H1 (cell line): ENCODE data around the gene KIF1C. TPM values are rescaled to one million over a fixed set of nuclear protein-coding genes. Genes with fewer than 3 reads are reported as not detected.

Source experiments
- CTCF ChIA-PET: fragments of 300-600 bp; sonication (Branson Sonifier 250); formaldehyde crosslinking; loops from one replicate; lab custom pipeline; 2021; ENCODE audit not compliant: partially characterized antibody; lab: Charles Lee
- POLR2A ChIA-PET: fragments of 300-600 bp; sonication (Branson Sonifier 250); formaldehyde crosslinking; loops from one replicate; lab custom pipeline; 2021; ENCODE audit warnings: inconsistent platforms; ENCODE audit not compliant: partially characterized antibody; lab: Charles Lee
- DNase-seq, 2 experiments: peaks; one replicate each; pipeline versions ENCODE4 v3.0.0 to v3.0.0-alpha.2; 2010 to 2022; ENCODE audit warnings: low spot score in 2 of 2, low read depth in 1 of 2, mixed read lengths in 1 of 2
- FAIRE-seq: peaks from 2 replicates; lab custom pipeline; 2011; peaks lifted over from hg19 to GRCh38; lab: Jason Lieb, UNC
- H2AFZ ChIP-seq: 2 replicates; pipeline ENCODE4 v1.8.1; 2012; ENCODE audit warnings: low read length, inconsistent platforms
- H2AK5ac ChIP-seq: 2 replicates; pipeline ENCODE4 v1.6.1; 2013; ENCODE audit warnings: low read depth, low read length
- H2BK120ac ChIP-seq: replicated peaks from 2 replicates; pipeline ENCODE3; 2013; ENCODE audit warnings: low read depth, low read length, inconsistent platforms
- H2BK12ac ChIP-seq: 2 replicates; pipeline ENCODE4 v1.6.1; 2013; ENCODE audit warnings: low read depth, low read length
- H2BK15ac ChIP-seq: 2 replicates; pipeline ENCODE4 v1.6.1; 2013; ENCODE audit warnings: low read length
- H2BK20ac ChIP-seq: 2 replicates; pipeline ENCODE4 v1.6.1; 2013; ENCODE audit warnings: low read length
- H2BK5ac ChIP-seq: 2 replicates; pipeline ENCODE4 v1.6.1; 2013; ENCODE audit warnings: low read depth, low read length
- H3K14ac ChIP-seq: 2 replicates; pipeline ENCODE4 v1.6.1; 2013; ENCODE audit warnings: inconsistent platforms; ENCODE audit not compliant: insufficient read length
- H3K18ac ChIP-seq: 2 replicates; pipeline ENCODE4 v1.6.1; 2013; ENCODE audit warnings: low read length; ENCODE audit errors: extremely low read depth
- H3K23ac ChIP-seq: 2 replicates; pipeline ENCODE4 v1.6.1; 2013; ENCODE audit warnings: inconsistent platforms; ENCODE audit not compliant: insufficient read length
- H3K23me2 ChIP-seq: 2 replicates; pipeline ENCODE4 v1.6.1; 2013; ENCODE audit warnings: low read depth, low read length
- H3K27ac ChIP-seq: 2 replicates; pipeline ENCODE4 v1.6.1; 2011; ENCODE audit warnings: low read depth, low read length, inconsistent platforms
- H3K27me3 ChIP-seq, 4 experiments: replicated peaks in 1 of 4; 1 replicate in 1 of 4; 2 replicates in 3 of 4; pipeline versions ENCODE4 v1.6.1 to v1.8.1; 2011 to 2013; ENCODE audit warnings: low read length in 3 of 4, mild to moderate bottlenecking in 3 of 4, inconsistent platforms in 2 of 4, mixed read lengths in 2 of 4, moderate library complexity in 1 of 4; ENCODE audit not compliant: control insufficient read depth in 3 of 4, insufficient read depth in 3 of 4; ENCODE audit errors: extremely low read depth in 1 of 4
- H3K36me3 ChIP-seq, 4 experiments: 2 replicates each; pipeline versions ENCODE4 v1.6.1 to v1.8.1; 2011 to 2013; ENCODE audit warnings: mild to moderate bottlenecking in 4 of 4, low read length in 3 of 4, moderate library complexity in 2 of 4, control low read depth in 1 of 4, inconsistent platforms in 1 of 4; ENCODE audit not compliant: insufficient read depth in 4 of 4, control insufficient read depth in 2 of 4
- H3K4ac ChIP-seq: replicated peaks from 2 replicates; pipeline ENCODE3; 2013; ENCODE audit warnings: low read length, low read depth, mixed read lengths, inconsistent platforms; ENCODE audit not compliant: insufficient read length
- H3K4me1 ChIP-seq, 4 experiments: replicated peaks in 1 of 4; 1 replicate in 1 of 4; 2 replicates in 3 of 4; pipeline versions ENCODE4 v1.6.1 to v1.8.1; 2011 to 2013; ENCODE audit warnings: low read length in 3 of 4, inconsistent platforms in 2 of 4, mixed read lengths in 1 of 4; ENCODE audit not compliant: insufficient read depth in 4 of 4, control insufficient read depth in 3 of 4
- H3K4me2 ChIP-seq, 2 experiments: 2 replicates each; pipeline versions ENCODE4 v1.6.1 to v1.8.1; 2011 to 2013; ENCODE audit warnings: low read depth in 2 of 2, low read length in 2 of 2, control low read depth in 1 of 2, inconsistent platforms in 1 of 2, mild to moderate bottlenecking in 1 of 2; ENCODE audit not compliant: insufficient read depth in 1 of 2
- H3K4me3 ChIP-seq, 4 experiments: fragments of 200-600, 300-600 bp in 1 of 4; sonication (generic), shearing (Covaris generic), sonication (Bioruptor Twin) in 1 of 4; 2 replicates each; pipeline versions ENCODE4 v1.5.1 to v1.8.1; 2011 to 2016; ENCODE audit warnings: low read length in 4 of 4, low read depth in 3 of 4, control low read depth in 2 of 4, inconsistent platforms in 2 of 4, mild to moderate bottlenecking in 2 of 4, mixed read lengths in 1 of 4, moderate library complexity in 1 of 4; ENCODE audit not compliant: insufficient read depth in 2 of 4; ENCODE audit errors: extremely low read depth in 1 of 4
- H3K56ac ChIP-seq: replicated peaks from 2 replicates; pipeline ENCODE3; 2013; ENCODE audit warnings: low read depth, mild to moderate bottlenecking, mixed read lengths, low read length, inconsistent platforms; ENCODE audit not compliant: insufficient read length
- H3K79me1 ChIP-seq: 2 replicates; pipeline ENCODE4 v1.6.1; 2013; ENCODE audit warnings: low read depth, low read length, control low read depth
- H3K79me2 ChIP-seq, 2 experiments: 2 replicates each; pipeline versions ENCODE4 v1.6.1 to v1.8.1; 2012 to 2013; ENCODE audit warnings: low read length in 2 of 2, mild to moderate bottlenecking in 2 of 2, inconsistent platforms in 1 of 2; ENCODE audit not compliant: insufficient read depth in 2 of 2, control insufficient read depth in 1 of 2
- H3K9ac ChIP-seq, 4 experiments: replicated peaks in 1 of 4; 1 replicate in 1 of 4; 2 replicates in 3 of 4; pipeline versions ENCODE4 v1.6.1 to v1.8.1; 2011 to 2013; ENCODE audit warnings: low read depth in 3 of 4, low read length in 3 of 4, control low read depth in 2 of 4, mild to moderate bottlenecking in 2 of 4, moderate library complexity in 2 of 4, inconsistent platforms in 1 of 4; ENCODE audit errors: extremely low read depth in 1 of 4
- H3K9me3 ChIP-seq, 2 experiments: 2 replicates each; pipeline versions ENCODE4 v1.6.1 to v1.8.1; 2012 to 2013; ENCODE audit warnings: mild to moderate bottlenecking in 2 of 2, moderate library complexity in 2 of 2, control low read depth in 1 of 2, inconsistent platforms in 1 of 2, low read depth in 1 of 2, low read length in 1 of 2, mixed read lengths in 1 of 2; ENCODE audit not compliant: insufficient read depth in 2 of 2
- H4K20me1 ChIP-seq, 2 experiments: replicated peaks in 1 of 2; 2 replicates each; pipeline versions ENCODE3 to v1.8.1; 2011 to 2013; ENCODE audit warnings: inconsistent platforms in 2 of 2, low read length in 2 of 2, mild to moderate bottlenecking in 1 of 2; ENCODE audit not compliant: insufficient read depth in 2 of 2, control insufficient read depth in 1 of 2
- H4K5ac ChIP-seq: 2 replicates; pipeline ENCODE4 v1.6.1; 2013; ENCODE audit warnings: low read length, low read depth, mixed read lengths, inconsistent platforms; ENCODE audit not compliant: insufficient read length
- H4K8ac ChIP-seq: 2 replicates; pipeline ENCODE4 v1.8.0; 2013; ENCODE audit warnings: mild to moderate bottlenecking, moderate library complexity, low read length, inconsistent platforms; ENCODE audit not compliant: insufficient read depth; ENCODE audit errors: extremely low read depth
- H4K91ac ChIP-seq: replicated peaks from 2 replicates; pipeline ENCODE3; 2013; ENCODE audit warnings: low read length, mixed read lengths, inconsistent platforms; ENCODE audit not compliant: insufficient read length
- HDAC2 ChIP-seq, 2 experiments: fragments of 300-600 bp in 1 of 2; sonication (generic) in 1 of 2; IDR thresholded peaks; 2 replicates each; pipeline ENCODE4 v1.6.1; 2011 to 2012; ENCODE audit warnings: low read depth in 2 of 2, low read length in 2 of 2, mild to moderate bottlenecking in 2 of 2, moderate library complexity in 2 of 2, borderline replicate concordance in 1 of 2, inconsistent platforms in 1 of 2
- POLR2AphosphoS5 ChIP-seq: IDR thresholded peaks from 2 replicates; pipeline ENCODE4 v1.6.1; 2011; ENCODE audit warnings: low read depth, low read length
- RFX5 ChIP-seq: IDR thresholded peaks from 2 replicates; pipeline ENCODE4 v1.6.1; 2011; ENCODE audit warnings: low read depth, low read length, improper control_type of control experiment, borderline replicate concordance
- SIN3A ChIP-seq, 2 experiments: IDR thresholded peaks in 1 of 2; conservative IDR thresholded peaks in 1 of 2; 2 replicates each; pipeline ENCODE4 v1.6.1; 2011 to 2012; ENCODE audit warnings: low read length in 2 of 2, improper control_type of control experiment in 1 of 2, low read depth in 1 of 2, mild to moderate bottlenecking in 1 of 2
- SIRT6 ChIP-seq: IDR thresholded peaks from one replicate; pipeline ENCODE4 v1.7.1; 2012; ENCODE audit warnings: low read length, inconsistent platforms
- SIX5 ChIP-seq: IDR thresholded peaks from 2 replicates; pipeline ENCODE4 v1.6.1; 2011; ENCODE audit warnings: mild to moderate bottlenecking, low read depth, low read length
- TAF7 ChIP-seq: optimal IDR thresholded peaks from 2 replicates; pipeline ENCODE3; 2011; ENCODE audit warnings: low read depth, mild to moderate bottlenecking, inconsistent platforms, low read length, moderate library complexity, borderline replicate concordance
- ZNF274 ChIP-seq: IDR thresholded peaks from 2 replicates; pipeline ENCODE4 v1.7.0; 2012; ENCODE audit warnings: low read length, borderline replicate concordance; ENCODE audit errors: extremely low read depth
- WGBS, 2 experiments: shearing (Covaris generic) in 1 of 2; methylation state at CpG; one replicate each; pipeline versions ENCODE4 v1.1.6 to v1.1.7; 2013 to 2015; ENCODE audit warnings: low lambda C conversion rate in 2 of 2, mixed read lengths in 2 of 2, inconsistent platforms in 1 of 2, low coverage in 1 of 2, missing lambda C conversion rate in 1 of 2; ENCODE audit not compliant: insufficient replicate concordance in 2 of 2, insufficient coverage in 1 of 2, insufficient read length in 1 of 2; ENCODE audit errors: extremely low coverage in 1 of 2, missing lambda C conversion rate in 1 of 2; 5-methylcytosine and 5-hydroxymethylcytosine counted together
- polyA plus RNA-seq, 7 experiments: library from polyadenylated mRNA; depleted of rRNA in 3 of 7; stranded (reverse) in 5 of 7; unstranded in 2 of 7; fragments of >200 nt in 5 of 7; fragments of 200-250 nt in 2 of 7; gene quantifications; 1 replicate in 5 of 7; 2 replicates in 1 of 7; 4 replicates in 1 of 7; pipeline versions ENCODE4 v1.2.1 to v1.2.3, GENCODE V29; 2011 to 2013; ENCODE audit warnings: missing spikeins in 2 of 7, mixed read lengths in 2 of 7
- total RNA-seq: library from RNA; stranded (reverse); fragmentation: NEBNext Ultra II Directional; extraction: Animal tissue kit (Norgen Biotek cat#: 25700); gene quantifications from 2 replicates; pipeline ENCODE4 v1.2.1, GENCODE V29; 2021

The KIF1C gene
- total and polyA plus RNA-seq, 2 of the 8 experiments (the other 6 are each of a cell fraction or from before 2014, with no cell fraction given): 14.3 to 114 TPM

DNA sequence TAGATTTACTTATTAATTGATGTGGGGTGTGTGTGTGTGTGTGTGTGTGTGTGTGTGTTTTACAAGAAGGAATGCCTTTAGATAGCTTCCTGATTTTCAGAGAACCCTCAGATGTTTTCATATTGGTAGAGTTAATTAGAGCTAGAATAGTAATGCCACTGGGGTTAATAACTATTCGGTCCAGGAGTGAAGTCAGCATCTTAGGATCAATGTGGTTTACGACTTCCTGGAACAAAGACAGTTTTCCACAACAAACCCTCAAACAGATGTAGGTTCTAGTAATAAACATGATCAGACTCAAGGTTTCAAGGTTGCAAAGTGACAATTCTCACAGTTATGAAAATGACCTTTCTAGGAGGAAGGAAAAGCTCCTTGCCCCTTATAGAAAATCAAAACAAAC, 49.7 kb downstream of the KIF1C start:
- Histone ChIP-seq H2BK120ac (no peak overlapping the region), H3K18ac (no peak overlapping the region), H3K79me1 (no peaks in the 10 kb centered on the region), H2AK5ac (no peak overlapping the region), H4K20me1 (no peaks in the 10 kb centered on the region), H4K91ac (no peak overlapping the region), H3K23me2 (no peaks in the 10 kb centered on the region), H2BK12ac (no peak overlapping the region), H3K14ac (no peak overlapping the region), H2AFZ (no peak overlapping the region), H3K4me1 (no peaks in the 10 kb centered on the region), H3K27ac (no peak overlapping the region), H3K4me2 (no peak overlapping the region), H3K23ac (no peak overlapping the region), H3K4ac (no peak overlapping the region), H3K9ac (no peak overlapping the region)
- DNase-seq (no peak), FAIRE-seq (no peak)
- WGBS, 2 experiments: 87% methylated on average over 2 of the region's 2 CpGs; no CpG with 5 or more reads in 1 of the 2 experiments
- POLR2A ChIA-PET: interaction anchor here (0.9 kb wide), 1 partner anchor 12 kb away, joined by 4 read pairs; the partner anchor contains the start of gene SLC52A1
- TF ChIP-seq ZNF274: no peak
- no peak for TF ChIP-seq POLR2AphosphoS5
- no peak for TF ChIP-seq SIX5
- TF ChIP-seq TAF7: no peak
- no peak for TF ChIP-seq HDAC2 (IDR thresholded peaks at IDR 0.05; ENCODE audit: borderline replicate concordance in 1 of 2, low read depth in 2 of 2, low read length in 2 of 2)
- no peak for TF ChIP-seq SIRT6
- no peak for TF ChIP-seq RFX5
- no peak for TF ChIP-seq SIN3A (conservative IDR thresholded peaks at IDR 0.05 in 1 of 2, IDR thresholded peaks at IDR 0.05 in 1 of 2; ENCODE audit: low read depth in 1 of 2, low read length in 2 of 2)
- TF ChIP-seq, all 59 proteins: peak for 0
- Histone ChIP-seq H2BK5ac (no peak overlapping the region), H4K5ac (no peak overlapping the region), H3K36me3 (no peaks in the 10 kb centered on the region), H3K27me3 (no peaks in the 10 kb centered on the region), H4K8ac (no peak overlapping the region), H2BK15ac (no peak overlapping the region), H2BK20ac (no peak overlapping the region), H3K4me3 (no peak overlapping the region), H3K79me2 (no peaks in the 10 kb centered on the region), H3K56ac (no peak overlapping the region), H3K9me3 (no peaks in the 10 kb centered on the region)
- CTCF ChIA-PET: interaction anchor here (0.6 to 2.7 kb wide), 4 partner anchors 15 to 149 kb away, joined by 4 to 14 read pairs (median 4); no protein-coding TSS in a partner anchor
